ENCODE measurements around the gene RAP1GDS1. TPM values are rescaled to one million over a fixed set of nuclear protein-coding genes. Genes with fewer than 3 reads are reported as not detected.

The RAP1GDS1 gene
- total and polyA plus RNA-seq, 2 of the 13 experiments (the other 11 are each of a cell fraction or from before 2014, with no cell fraction given) = 19.3 to 42.5 TPM

- TF ChIP-seq, protein P1, sequence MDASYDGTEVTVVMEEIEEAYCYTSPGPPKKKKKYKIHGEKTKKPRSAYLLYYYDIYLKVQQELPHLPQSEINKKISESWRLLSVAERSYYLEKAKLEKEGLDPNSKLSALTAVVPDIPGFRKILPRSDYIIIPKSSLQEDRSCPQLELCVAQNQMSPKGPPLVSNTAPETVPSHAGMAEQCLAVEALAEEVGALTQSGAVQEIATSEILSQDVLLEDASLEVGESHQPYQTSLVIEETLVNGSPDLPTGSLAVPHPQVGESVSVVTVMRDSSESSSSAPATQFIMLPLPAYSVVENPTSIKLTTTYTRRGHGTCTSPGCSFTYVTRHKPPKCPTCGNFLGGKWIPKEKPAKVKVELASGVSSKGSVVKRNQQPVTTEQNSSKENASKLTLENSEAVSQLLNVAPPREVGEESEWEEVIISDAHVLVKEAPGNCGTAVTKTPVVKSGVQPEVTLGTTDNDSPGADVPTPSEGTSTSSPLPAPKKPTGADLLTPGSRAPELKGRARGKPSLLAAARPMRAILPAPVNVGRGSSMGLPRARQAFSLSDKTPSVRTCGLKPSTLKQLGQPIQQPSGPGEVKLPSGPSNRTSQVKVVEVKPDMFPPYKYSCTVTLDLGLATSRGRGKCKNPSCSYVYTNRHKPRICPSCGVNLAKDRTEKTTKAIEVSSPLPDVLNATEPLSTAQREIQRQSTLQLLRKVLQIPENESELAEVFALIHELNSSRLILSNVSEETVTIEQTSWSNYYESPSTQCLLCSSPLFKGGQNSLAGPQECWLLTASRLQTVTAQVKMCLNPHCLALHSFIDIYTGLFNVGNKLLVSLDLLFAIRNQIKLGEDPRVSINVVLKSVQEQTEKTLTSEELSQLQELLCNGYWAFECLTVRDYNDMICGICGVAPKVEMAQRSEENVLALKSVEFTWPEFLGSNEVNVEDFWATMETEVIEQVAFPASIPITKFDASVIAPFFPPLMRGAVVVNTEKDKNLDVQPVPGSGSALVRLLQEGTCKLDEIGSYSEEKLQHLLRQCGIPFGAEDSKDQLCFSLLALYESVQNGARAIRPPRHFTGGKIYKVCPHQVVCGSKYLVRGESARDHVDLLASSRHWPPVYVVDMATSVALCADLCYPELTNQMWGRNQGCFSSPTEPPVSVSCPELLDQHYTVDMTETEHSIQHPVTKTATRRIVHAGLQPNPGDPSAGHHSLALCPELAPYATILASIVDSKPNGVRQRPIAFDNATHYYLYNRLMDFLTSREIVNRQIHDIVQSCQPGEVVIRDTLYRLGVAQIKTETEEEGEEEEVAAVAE (CRISPR knock-in tag; IDR thresholded peaks at IDR 0.05; ENCODE audit: borderline replicate concordance) = no peak
- TF ChIP-seq TRIM24 (CRISPR knock-in tag; IDR thresholded peaks at IDR 0.05) = no peak
- TF ChIP-seq EZH2 (conservative IDR thresholded peaks at IDR 0.05; ENCODE audit: low read depth, low read length) = no peak
- no peak for TF ChIP-seq DMAP1 (CRISPR knock-in tag; IDR thresholded peaks at IDR 0.05)
- no peak for TF ChIP-seq PHF5A (CRISPR knock-in tag; IDR thresholded peaks at IDR 0.05; ENCODE audit: low read depth, unreplicated experiment)
- no peak for TF ChIP-seq HMG20B (CRISPR knock-in tag; conservative IDR thresholded peaks at IDR 0.05)
- TF ChIP-seq, protein P2, sequence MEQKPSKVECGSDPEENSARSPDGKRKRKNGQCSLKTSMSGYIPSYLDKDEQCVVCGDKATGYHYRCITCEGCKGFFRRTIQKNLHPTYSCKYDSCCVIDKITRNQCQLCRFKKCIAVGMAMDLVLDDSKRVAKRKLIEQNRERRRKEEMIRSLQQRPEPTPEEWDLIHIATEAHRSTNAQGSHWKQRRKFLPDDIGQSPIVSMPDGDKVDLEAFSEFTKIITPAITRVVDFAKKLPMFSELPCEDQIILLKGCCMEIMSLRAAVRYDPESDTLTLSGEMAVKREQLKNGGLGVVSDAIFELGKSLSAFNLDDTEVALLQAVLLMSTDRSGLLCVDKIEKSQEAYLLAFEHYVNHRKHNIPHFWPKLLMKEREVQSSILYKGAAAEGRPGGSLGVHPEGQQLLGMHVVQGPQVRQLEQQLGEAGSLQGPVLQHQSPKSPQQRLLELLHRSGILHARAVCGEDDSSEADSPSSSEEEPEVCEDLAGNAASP (CRISPR knock-in tag; IDR thresholded peaks at IDR 0.05; ENCODE audit: borderline replicate concordance) = no peak
- 0 out of 2 replicates have a peak, but pooled peaks have one; percentile 11 for TF ChIP-seq POLR2AphosphoS5 (IDR thresholded peaks at IDR 0.05; ENCODE audit: low read depth, low read length)
- TF ChIP-seq ZSCAN9 (CRISPR knock-in tag; IDR thresholded peaks at IDR 0.05; ENCODE audit: borderline replicate concordance) = no peak
- TF ChIP-seq ZNF777 (CRISPR knock-in tag; IDR thresholded peaks at IDR 0.05) = peak; percentile 70
- TF ChIP-seq MTA1 (CRISPR knock-in tag; IDR thresholded peaks at IDR 0.05; ENCODE audit: borderline replicate concordance) = no peak
- TF ChIP-seq SRSF4 (IDR thresholded peaks at IDR 0.05; ENCODE audit: low read depth, low read length, poor library complexity, severe bottlenecking) = no peak
- TF ChIP-seq NFKB2 (CRISPR knock-in tag; IDR thresholded peaks at IDR 0.05; ENCODE audit: borderline replicate concordance) = no peak
- 0 out of 2 replicates have a peak, but pooled peaks have one; percentile 10 for TF ChIP-seq MXD4 (CRISPR knock-in tag; IDR thresholded peaks at IDR 0.05)
- no peak for TF ChIP-seq SMAD3 (CRISPR knock-in tag; IDR thresholded peaks at IDR 0.05)
- no peak for TF ChIP-seq ZNF839 (CRISPR knock-in tag; IDR thresholded peaks at IDR 0.05; ENCODE audit: borderline replicate concordance)
- TF ChIP-seq REXO4 (CRISPR knock-in tag; IDR thresholded peaks at IDR 0.05; ENCODE audit: borderline replicate concordance) = no peak
- TF ChIP-seq ZNF484 (CRISPR knock-in tag; IDR thresholded peaks at IDR 0.05; ENCODE audit: borderline replicate concordance, low read depth) = no peak
- 0 out of 2 replicates have a peak, but pooled peaks have one; percentile 40 for TF ChIP-seq ZNF691 (CRISPR knock-in tag; IDR thresholded peaks at IDR 0.05; ENCODE audit: borderline replicate concordance, low read depth)
- TF ChIP-seq NR1H2 (CRISPR knock-in tag; IDR thresholded peaks at IDR 0.05; ENCODE audit: borderline replicate concordance, low read depth) = no peak
- TF ChIP-seq ZNF263 (CRISPR knock-in tag; IDR thresholded peaks at IDR 0.05) = no peak; the same call in 1 of the 2 replicates
- TF ChIP-seq ZNF138 (CRISPR knock-in tag; IDR thresholded peaks at IDR 0.05; ENCODE audit: low read depth) = no peak
- no peak for TF ChIP-seq SKI (IDR thresholded peaks at IDR 0.05; ENCODE audit: partially characterized antibody)
- TF ChIP-seq NAIF1 (CRISPR knock-in tag; IDR thresholded peaks at IDR 0.05; ENCODE audit: borderline replicate concordance) = no peak
These were observed 464 bp downstream of the RAP1GDS1 start (continued) for GRCh38 chr4:98261405-98262291.

Data from HepG2 (cell line).